Activated T-cell treated with anti-CD3 and anti-CD28 coated beads, Interleukin-2, amount 50 U/mL, for 72 hours (primary cell): ENCODE measurements around the gene ARHGAP23. TPM values are rescaled to one million over a fixed set of nuclear protein-coding genes. Genes with fewer than 3 reads are reported as not detected.
"Not testable (repeated sequence)": the region's sequence is repeated elsewhere in the genome, so short reads cannot be mapped to it uniquely, and the experiment has no call there.

Experiments used
- ATAC-seq, 2 donors: fragments of 150-1000 bp; cut with Tn5 transposase; replicated peaks in 1 of 2; 2 replicates each; pipeline ENCODE4 v1.10.0; 2021; ENCODE audit warnings: moderate library complexity in 2 of 2, mild to moderate bottlenecking in 1 of 2
- DNase-seq, 2 donors: peaks; one replicate each; pipeline ENCODE4 v3.0.0; 2021 to 2022; ENCODE audit warnings: mixed read lengths in 1 of 2
- H3K27ac Mint-ChIP-seq: one replicate; pipeline ENCODE4 v1.8.0; 2022; ENCODE audit warnings: mild to moderate bottlenecking, moderate library complexity, mixed read lengths
- H3K27me3 Mint-ChIP-seq: one replicate; pipeline ENCODE4 v1.8.0; 2022; ENCODE audit warnings: low read depth, mixed read lengths
- H3K36me3 Mint-ChIP-seq, 2 donors: one replicate each; pipeline ENCODE4 v1.8.0; 2022; ENCODE audit warnings: mixed read lengths in 2 of 2, mild to moderate bottlenecking in 1 of 2; ENCODE audit not compliant: insufficient read depth in 2 of 2
- H3K4me1 Mint-ChIP-seq: one replicate; pipeline ENCODE4 v1.8.0; 2022; ENCODE audit warnings: low read depth, mixed read lengths
- H3K4me3 Mint-ChIP-seq, 2 donors: one replicate each; pipeline ENCODE4 v1.8.0; 2022; ENCODE audit warnings: mild to moderate bottlenecking in 2 of 2, mixed read lengths in 2 of 2, moderate library complexity in 2 of 2
- H3K9me3 Mint-ChIP-seq, 2 donors: one replicate each; pipeline ENCODE4 v1.8.0; 2022; ENCODE audit warnings: mixed read lengths in 2 of 2
- total RNA-seq, 2 donors: library from RNA; stranded (reverse); gene quantifications; one replicate each; pipeline ENCODE4 v1.2.3, GENCODE V29; 2022

The ARHGAP23 gene
- total RNA-seq, 2 donors from 2014 or later: 2.6 to 2.7 TPM

GRCh38 chr17:38464251-38464722, 36.0 kb downstream of the ARHGAP23 start:
- Mint-ChIP-seq H3K4me1 (no peaks in the 10 kb centered on the region), H3K36me3 (no peaks in the 10 kb centered on the region), H3K27me3 (no peaks in the 10 kb centered on the region), H3K9me3 (no peaks in the 10 kb centered on the region), H3K27ac (no peak overlapping the region), H3K4me3 (no peak overlapping the region)
- DNase-seq (no peak), ATAC-seq (no peak)

GRCh38 chr17:38464723-38465390, 36.6 kb downstream of the ARHGAP23 start:
- no peak for DNase-seq
- no peak for ATAC-seq
- H3K9me3 Mint-ChIP-seq: no peaks in the 10 kb centered on the region
- H3K4me3 Mint-ChIP-seq: no peak overlapping the region
- H3K36me3 Mint-ChIP-seq: no peaks in the 10 kb centered on the region
- H3K4me1 Mint-ChIP-seq: no peaks in the 10 kb centered on the region
- no peaks in the 10 kb centered on the region for H3K27me3 Mint-ChIP-seq
- no peak overlapping the region for H3K27ac Mint-ChIP-seq

- DNase-seq (no peak), ATAC-seq (no peak)
- H3K27ac Mint-ChIP-seq: no peak overlapping the region
- H3K4me3 Mint-ChIP-seq: no peak overlapping the region
- no peaks in the 10 kb centered on the region for H3K27me3 Mint-ChIP-seq
- H3K36me3 Mint-ChIP-seq: no peaks in the 10 kb centered on the region
- no peaks in the 10 kb centered on the region for H3K9me3 Mint-ChIP-seq
- H3K4me1 Mint-ChIP-seq: no peaks in the 10 kb centered on the region
Measured at GRCh38 chr17:38465391-38466345, 37.4 kb downstream of the ARHGAP23 start.

- Mint-ChIP-seq H3K36me3 (no peaks in the 10 kb centered on the region), H3K9me3 (no peaks in the 10 kb centered on the region), H3K27ac (no peak overlapping the region), H3K4me3 (no peak overlapping the region), H3K27me3 (peaks cover 6% of the 10 kb centered on the region), H3K4me1 (no peaks in the 10 kb centered on the region)
- no peak for ATAC-seq
- DNase-seq: no peak
Measured at GRCh38 chr17:38466346-38467315, 38.4 kb downstream of the ARHGAP23 start.

- Mint-ChIP-seq H3K27ac (no peak overlapping the region), H3K4me3 (no peak overlapping the region), H3K36me3 (no peaks in the 10 kb centered on the region), H3K4me1 (no peaks in the 10 kb centered on the region), H3K9me3 (no peaks in the 10 kb centered on the region), H3K27me3 (peaks cover 6% of the 10 kb centered on the region)
- DNase-seq: no peak
- ATAC-seq: no peak
Measured at GRCh38 chr17:38467491-38467890, 39.2 kb downstream of the ARHGAP23 start.

GRCh38 chr17:38469875-38470274, 41.6 kb downstream of the ARHGAP23 start:
- H3K36me3 Mint-ChIP-seq: no peaks in the 10 kb centered on the region
- no peaks in the 10 kb centered on the region for H3K9me3 Mint-ChIP-seq
- no peaks in the 10 kb centered on the region for H3K4me1 Mint-ChIP-seq
- H3K27me3 Mint-ChIP-seq: peaks cover 6% of the 10 kb centered on the region
- H3K27ac Mint-ChIP-seq: no peak overlapping the region
- H3K4me3 Mint-ChIP-seq: no peak overlapping the region
- DNase-seq (no peak), ATAC-seq (no peak)

- H3K4me3 Mint-ChIP-seq, H3K27me3 Mint-ChIP-seq, H3K27ac Mint-ChIP-seq, DNase-seq, H3K36me3 Mint-ChIP-seq, H3K4me1 Mint-ChIP-seq, H3K9me3 Mint-ChIP-seq, ATAC-seq: not testable (repeated sequence)
Measured at GRCh38 chr17:38471253-38471652, 43.0 kb downstream of the ARHGAP23 start.

- H3K4me3 Mint-ChIP-seq, H3K4me1 Mint-ChIP-seq, H3K36me3 Mint-ChIP-seq, H3K9me3 Mint-ChIP-seq, ATAC-seq, H3K27me3 Mint-ChIP-seq, H3K27ac Mint-ChIP-seq: not testable (repeated sequence)
- DNase-seq: peak in 1 of 2 donors; percentile 19
Measured at GRCh38 chr17:38474666-38475065, 46.4 kb downstream of the ARHGAP23 start.

GRCh38 chr17:38476549-38476948, 48.3 kb downstream of the ARHGAP23 start:
- H3K27ac Mint-ChIP-seq: no peak overlapping the region
- no peaks in the 10 kb centered on the region for H3K36me3 Mint-ChIP-seq
- DNase-seq (no peak), ATAC-seq (no peak)
- no peak overlapping the region for H3K4me3 Mint-ChIP-seq
- no peaks in the 10 kb centered on the region for H3K9me3 Mint-ChIP-seq
- peaks cover under 1% of the 10 kb centered on the region for H3K27me3 Mint-ChIP-seq
- H3K4me1 Mint-ChIP-seq: no peaks in the 10 kb centered on the region

- not testable (repeated sequence) for H3K4me3 Mint-ChIP-seq, H3K36me3 Mint-ChIP-seq, ATAC-seq, H3K27ac Mint-ChIP-seq, DNase-seq, H3K9me3 Mint-ChIP-seq, H3K4me1 Mint-ChIP-seq, H3K27me3 Mint-ChIP-seq
Measured at GRCh38 chr17:38477417-38477816, 49.2 kb downstream of the ARHGAP23 start.

- not testable (repeated sequence) for H3K27me3 Mint-ChIP-seq, H3K9me3 Mint-ChIP-seq, H3K27ac Mint-ChIP-seq, H3K4me3 Mint-ChIP-seq, H3K36me3 Mint-ChIP-seq, DNase-seq, ATAC-seq, H3K4me1 Mint-ChIP-seq
Measured at GRCh38 chr17:38477951-38478350, 49.7 kb downstream of the ARHGAP23 start.

- DNase-seq, H3K27ac Mint-ChIP-seq, H3K4me1 Mint-ChIP-seq, H3K36me3 Mint-ChIP-seq, H3K9me3 Mint-ChIP-seq, H3K27me3 Mint-ChIP-seq, H3K4me3 Mint-ChIP-seq, ATAC-seq: not testable (repeated sequence)
Measured at GRCh38 chr17:38478667-38479066, 50.4 kb downstream of the ARHGAP23 start.
